GM06990 (cell line): ENCODE results near the gene AATK.

Experiments used
- DNase-seq: peaks from one replicate; pipeline ENCODE4 v3.0.0-alpha.2; 2011; ENCODE audit not compliant: insufficient read length; ENCODE audit errors: extremely low read depth
- H3K27me3 ChIP-seq: replicated peaks from 2 replicates; pipeline ENCODE4 v1.6.0; 2011; ENCODE audit warnings: low read length; ENCODE audit not compliant: control insufficient read depth, insufficient read depth
- H3K36me3 ChIP-seq: 2 replicates; pipeline ENCODE4 v1.5.1; 2011; ENCODE audit warnings: low read length; ENCODE audit not compliant: control insufficient read depth, insufficient read depth
- H3K4me3 ChIP-seq: replicated peaks from 2 replicates; pipeline ENCODE4 v1.5.1; 2011; ENCODE audit warnings: low read depth, mild to moderate bottlenecking, control low read depth, low read length
- TF ChIP-seq, protein P1 (sequence below): IDR thresholded peaks from 2 replicates; pipeline ENCODE4 v1.5.1; 2011; ENCODE audit warnings: low read length, control low read depth, mild to moderate bottlenecking, inconsistent platforms; ENCODE audit not compliant: insufficient read depth, poor library complexity, severe bottlenecking

Gene AATK

DNA sequence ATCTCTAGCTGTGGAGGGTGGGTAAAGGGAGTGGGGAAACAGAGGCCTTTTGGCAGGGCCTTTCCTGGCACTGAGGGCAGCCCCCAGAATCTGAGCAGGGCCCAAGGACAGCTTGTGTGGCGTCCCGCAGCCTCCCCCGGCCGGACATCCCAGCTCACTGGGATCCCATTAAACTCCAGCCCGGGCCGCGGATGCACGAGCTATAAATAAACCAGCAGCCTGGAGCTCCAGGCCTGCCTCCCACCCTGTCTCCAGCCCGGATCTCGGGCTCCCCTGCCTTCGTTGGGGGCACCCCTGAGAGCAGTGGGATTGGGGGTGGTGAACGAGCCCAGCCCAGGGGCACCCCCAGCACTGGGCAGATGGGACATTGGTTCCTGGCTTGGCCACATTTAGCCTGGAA lies 13.8 kb upstream of the AATK start:
- Histone ChIP-seq H3K27me3 (no peaks in the 10 kb centered on the region; the same call in 1 of the 2 replicates), H3K4me3 (no peak overlapping the region), H3K36me3 (no peaks in the 10 kb centered on the region)
- DNase-seq: no peak
- TF ChIP-seq, protein P1, sequence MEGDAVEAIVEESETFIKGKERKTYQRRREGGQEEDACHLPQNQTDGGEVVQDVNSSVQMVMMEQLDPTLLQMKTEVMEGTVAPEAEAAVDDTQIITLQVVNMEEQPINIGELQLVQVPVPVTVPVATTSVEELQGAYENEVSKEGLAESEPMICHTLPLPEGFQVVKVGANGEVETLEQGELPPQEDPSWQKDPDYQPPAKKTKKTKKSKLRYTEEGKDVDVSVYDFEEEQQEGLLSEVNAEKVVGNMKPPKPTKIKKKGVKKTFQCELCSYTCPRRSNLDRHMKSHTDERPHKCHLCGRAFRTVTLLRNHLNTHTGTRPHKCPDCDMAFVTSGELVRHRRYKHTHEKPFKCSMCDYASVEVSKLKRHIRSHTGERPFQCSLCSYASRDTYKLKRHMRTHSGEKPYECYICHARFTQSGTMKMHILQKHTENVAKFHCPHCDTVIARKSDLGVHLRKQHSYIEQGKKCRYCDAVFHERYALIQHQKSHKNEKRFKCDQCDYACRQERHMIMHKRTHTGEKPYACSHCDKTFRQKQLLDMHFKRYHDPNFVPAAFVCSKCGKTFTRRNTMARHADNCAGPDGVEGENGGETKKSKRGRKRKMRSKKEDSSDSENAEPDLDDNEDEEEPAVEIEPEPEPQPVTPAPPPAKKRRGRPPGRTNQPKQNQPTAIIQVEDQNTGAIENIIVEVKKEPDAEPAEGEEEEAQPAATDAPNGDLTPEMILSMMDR: no peak

GRCh38 chr17:81179220-81179619 lies 13.2 kb upstream of the AATK start:
- H3K4me3 ChIP-seq: no peak overlapping the region
- no peaks in the 10 kb centered on the region for H3K36me3 ChIP-seq
- H3K27me3 ChIP-seq: no peaks in the 10 kb centered on the region; the same call in 1 of the 2 replicates
- no peak for DNase-seq
- TF ChIP-seq, protein P1: no peak

DNA sequence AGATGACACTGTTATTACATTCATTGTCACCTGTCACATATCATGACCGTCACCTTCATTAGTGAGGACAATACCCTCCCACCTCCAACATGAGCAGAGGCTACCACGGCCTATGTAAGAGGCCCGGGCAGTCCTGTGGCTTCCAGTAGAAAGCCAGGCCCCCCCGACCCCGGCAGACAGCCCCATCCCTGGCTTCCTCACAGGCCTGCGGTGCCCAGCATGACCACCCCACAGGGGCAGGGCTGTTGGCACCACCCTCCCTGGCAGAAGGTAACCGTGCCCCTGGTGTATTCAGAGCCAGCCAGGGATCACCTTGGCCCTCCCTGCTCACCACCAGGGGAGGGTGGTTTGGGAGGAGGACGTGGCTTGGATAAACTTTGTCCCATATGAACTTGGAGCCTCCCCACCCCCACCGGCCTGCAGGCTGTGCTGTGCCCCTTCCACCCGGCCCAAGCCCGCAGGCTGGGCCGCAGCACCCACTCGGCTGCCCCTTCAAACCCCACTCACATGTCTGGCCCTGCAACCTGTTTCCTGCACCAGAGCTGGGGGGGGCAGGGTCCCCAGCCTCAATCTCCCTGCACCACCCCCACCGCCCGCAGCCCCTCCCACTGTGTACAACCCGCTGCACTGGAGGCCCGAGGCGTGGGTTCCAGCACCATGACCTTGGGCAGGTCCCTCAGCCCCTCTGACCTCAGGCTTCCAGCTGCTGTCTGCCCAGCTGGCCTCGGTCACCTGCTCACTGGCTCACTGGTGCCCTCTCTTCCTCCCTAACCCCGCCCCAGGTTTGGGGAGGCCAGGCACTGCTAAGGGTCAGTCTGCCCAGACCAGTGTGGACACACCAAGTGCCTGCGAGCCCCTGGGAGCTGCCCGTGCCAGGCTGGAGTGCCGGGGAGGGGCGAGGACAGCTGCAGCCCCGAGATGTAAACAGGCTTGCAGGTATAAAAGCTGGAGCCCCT lies 12.4 kb upstream of the AATK start:
- TF ChIP-seq, protein P1: no peak
- Histone ChIP-seq H3K36me3 (no peaks in the 10 kb centered on the region), H3K4me3 (no peak overlapping the region), H3K27me3 (no peaks in the 10 kb centered on the region; the same call in 1 of the 2 replicates)
- DNase-seq: no peak

GRCh38 chr17:81176666-81177065 lies 10.6 kb upstream of the AATK start:
- H3K4me3 ChIP-seq: no peak overlapping the region
- TF ChIP-seq, protein P1: no peak
- DNase-seq: no peak
- H3K36me3 ChIP-seq: no peaks in the 10 kb centered on the region
- no peaks in the 10 kb centered on the region; the same call in 1 of the 2 replicates for H3K27me3 ChIP-seq

GRCh38 chr17:81173762-81174155 lies 7.7 kb upstream of the AATK start:
- Histone ChIP-seq H3K27me3 (no peaks in the 10 kb centered on the region; the same call in 1 of the 2 replicates), H3K4me3 (no peak overlapping the region), H3K36me3 (no peaks in the 10 kb centered on the region)
- TF ChIP-seq, protein P1: no peak
- no peak for DNase-seq
